Subcutaneous adipose tissue (tissue), 4 donors: ENCODE measurements around the gene SLC16A10. TPM values are rescaled to one million over a fixed set of nuclear protein-coding genes. Genes with fewer than 3 reads are reported as not detected.

Experiments used
- small RNA-seq: library from RNA; depleted of rRNA; stranded (forward); fragments of <200 nt; gene quantifications from one replicate; pipeline ENCODE3, GENCODE V24; 2016
- total RNA-seq, 4 donors: library from RNA; depleted of rRNA; stranded (reverse); fragments of >200 nt; gene quantifications; one replicate each; pipeline ENCODE4 v1.1.0, GENCODE V29; 2016
- TF ChIP-seq, protein P1 (sequence below): fragments of 450-650 bp; IDR thresholded peaks from one replicate; pipeline ENCODE4 v1.5.1; 2016; ENCODE audit warnings: low read depth, mild to moderate bottlenecking, control low read depth, antibody characterized with exemption, moderate library complexity

SLC16A10 gene
- total RNA-seq, 4 donors from 2014 or later = 2.9 to 54.6 (median 5.8) TPM

DNA sequence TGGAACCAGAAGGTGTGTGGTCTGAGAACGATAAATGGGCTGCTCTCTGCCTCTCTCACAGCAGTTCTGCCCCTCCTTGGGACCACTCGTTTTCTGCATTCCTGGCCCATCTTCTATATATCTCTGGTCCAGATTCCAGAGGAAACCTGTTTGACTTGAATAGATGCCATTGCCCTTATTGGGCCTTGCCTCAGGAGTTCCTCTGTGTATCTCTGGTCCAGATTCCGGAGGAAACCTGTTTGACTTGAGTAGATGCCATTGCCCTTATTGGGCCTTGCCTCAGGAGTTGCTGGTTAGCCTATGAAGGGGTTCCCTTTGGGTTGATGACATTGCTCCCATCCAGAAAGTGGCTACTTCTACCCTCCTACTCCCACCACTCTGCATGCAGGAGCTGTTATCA lies 189.4 kb downstream of the SLC16A10 start:
- TF ChIP-seq, protein P1, sequence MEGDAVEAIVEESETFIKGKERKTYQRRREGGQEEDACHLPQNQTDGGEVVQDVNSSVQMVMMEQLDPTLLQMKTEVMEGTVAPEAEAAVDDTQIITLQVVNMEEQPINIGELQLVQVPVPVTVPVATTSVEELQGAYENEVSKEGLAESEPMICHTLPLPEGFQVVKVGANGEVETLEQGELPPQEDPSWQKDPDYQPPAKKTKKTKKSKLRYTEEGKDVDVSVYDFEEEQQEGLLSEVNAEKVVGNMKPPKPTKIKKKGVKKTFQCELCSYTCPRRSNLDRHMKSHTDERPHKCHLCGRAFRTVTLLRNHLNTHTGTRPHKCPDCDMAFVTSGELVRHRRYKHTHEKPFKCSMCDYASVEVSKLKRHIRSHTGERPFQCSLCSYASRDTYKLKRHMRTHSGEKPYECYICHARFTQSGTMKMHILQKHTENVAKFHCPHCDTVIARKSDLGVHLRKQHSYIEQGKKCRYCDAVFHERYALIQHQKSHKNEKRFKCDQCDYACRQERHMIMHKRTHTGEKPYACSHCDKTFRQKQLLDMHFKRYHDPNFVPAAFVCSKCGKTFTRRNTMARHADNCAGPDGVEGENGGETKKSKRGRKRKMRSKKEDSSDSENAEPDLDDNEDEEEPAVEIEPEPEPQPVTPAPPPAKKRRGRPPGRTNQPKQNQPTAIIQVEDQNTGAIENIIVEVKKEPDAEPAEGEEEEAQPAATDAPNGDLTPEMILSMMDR = no peak

- TF ChIP-seq, protein P1 = no peak
Observed at GRCh38 chr6:111277819-111278218, 190.5 kb downstream of the SLC16A10 start.

DNA sequence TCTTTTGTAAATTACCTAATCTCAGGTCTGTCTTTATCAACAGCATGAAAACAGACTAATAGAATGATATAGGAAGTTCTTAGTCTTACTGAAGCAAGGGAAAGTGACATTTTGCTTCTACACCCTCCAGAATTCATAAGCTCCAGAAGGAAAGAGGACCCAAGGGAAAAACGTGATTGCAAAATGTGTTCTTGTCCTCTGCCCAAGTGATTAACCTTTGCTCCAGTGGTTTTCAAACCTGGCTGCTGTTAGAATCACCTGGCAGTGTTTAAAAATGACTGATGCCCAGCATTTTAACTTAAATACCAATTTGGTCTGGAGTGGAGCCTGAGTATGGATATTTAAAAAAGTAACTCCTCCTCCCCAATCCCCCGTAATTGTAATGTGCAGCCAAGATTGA lies 191.4 kb downstream of the SLC16A10 start:
- TF ChIP-seq, protein P1 = no peak

GRCh38 chr6:111280445-111280955 lies 193.2 kb downstream of the SLC16A10 start:
- TF ChIP-seq, protein P1 = no peak

Small RNA genes within 50 kb of the gene (small RNA-seq; reads per million reads assigned to genes)
- gene RNU6-960P = not detected

Other genes starting within 250 kb of the SLC16A10 start
- 10 to 100 TPM; 37.2 to 91.8 (median 43.9) TPM for gene AMD1, start 212.7 kb upstream of the SLC16A10 start, total RNA-seq
- gene GTF3C6, start 128.8 kb upstream of the SLC16A10 start, total RNA-seq = 10 to 100 TPM; 26.9 to 75.7 (median 34.7) TPM
- 10 to 100 TPM; 11.7 to 47.6 (median 22.1) TPM for gene RPF2, start 105.5 kb upstream of the SLC16A10 start, total RNA-seq